Ovary (tissue), 9 donors: ENCODE data around the gene TIPARP. TPM values are rescaled to one million over a fixed set of nuclear protein-coding genes. Genes with fewer than 3 reads are reported as not detected.

Experiments used
- DNase-seq, 5 donors: peaks; one replicate each; pipeline ENCODE4 v3.0.0-alpha.2; 2019 to 2020
- H3K27ac ChIP-seq, 2 donors: fragments of 200-600 bp; one replicate each; pipeline versions ENCODE4 v1.5.1 to v1.8.0; 2019 to 2022
- H3K27me3 ChIP-seq: fragments of 200-600 bp; one replicate; pipeline ENCODE4 v1.8.0; 2022
- H3K36me3 ChIP-seq: fragments of 200-600 bp; sonication (generic); one replicate; pipeline ENCODE4 v1.5.1; 2019
- H3K4me1 ChIP-seq: one replicate; pipeline ENCODE4 v1.8.1; 2013; ENCODE audit warnings: mild to moderate bottlenecking, moderate library complexity; ENCODE audit not compliant: insufficient read depth
- H3K4me3 ChIP-seq: fragments of 200-600 bp; sonication (generic); one replicate; pipeline ENCODE4 v1.5.1; 2017
- H3K9me3 ChIP-seq, 2 donors: fragments of 200-600 bp in 1 of 2; sonication (generic) in 1 of 2; one replicate each; pipeline versions ENCODE4 v1.5.1 to v1.8.1; 2013 to 2019; ENCODE audit warnings: mild to moderate bottlenecking in 1 of 2, moderate library complexity in 1 of 2
- EP300 ChIP-seq: sonication (generic); formaldehyde crosslinking; IDR thresholded peaks from one replicate; pipeline ENCODE4 v1.6.1; 2017; ENCODE audit warnings: antibody characterized with exemption
- POLR2A ChIP-seq: fragments of 450-650 bp; IDR thresholded peaks from one replicate; pipeline ENCODE4 v1.6.1; 2017; ENCODE audit warnings: antibody characterized with exemption, mild to moderate bottlenecking, moderate library complexity
- WGBS, 3 donors: extraction: QIAGEN DNeasy Blood & Tissue Kit in 1 of 3; methylation state at CpG; one replicate each; pipeline versions ENCODE4 v1.1.5 to v1.1.7; 2013 to 2017; 5-methylcytosine and 5-hydroxymethylcytosine counted together
- intact Hi-C, 4 donors: fragments of 100-400 bp; cut with DNase I; formaldehyde crosslinking; loops; one replicate each; pipeline versions ENCODE4 v1.11.0 to v1.15.1; 2022 to 2023
- polyA plus RNA-seq, 2 donors: library from polyadenylated mRNA; stranded (reverse); fragments of 200-250 nt in 1 of 2; fragments of 350-450 nt in 1 of 2; fragmentation: Illumina TruSeq in 1 of 2; extraction: RNeasy Lipid Tissue Mini Kit (QIAGEN cat#74804) in 1 of 2; gene quantifications; one replicate each; pipeline ENCODE4 v1.2.3, GENCODE V29; 2013 to 2014
- total RNA-seq, 7 donors: library from RNA; depleted of rRNA in 2 of 7; stranded (reverse); fragments of >200 nt in 2 of 7; fragmentation: NEBNext Ultra II Directional in 3 of 7; extraction: Animal tissue kit (Norgen Biotek cat#: 25700) in 3 of 7; gene quantifications; one replicate each; pipeline versions ENCODE4 v1.1.0 to v1.2.4, GENCODE V29; 2016 to 2023
- TF ChIP-seq, protein P1 (sequence below), 3 donors: fragments of 450-650 bp in 2 of 3; fragments of 200-600 bp in 1 of 3; IDR thresholded peaks; one replicate each; pipeline versions ENCODE4 v1.5.1 to v1.8.0; 2016 to 2022; ENCODE audit warnings: antibody characterized with exemption in 3 of 3, mild to moderate bottlenecking in 1 of 3
- donor health status: DM: no; HTN: no; CAD: no; lungs with moderate emphysema.
- donor health status: DM: no; HTN: no; CAD: no.
- donor health status: Bipolar disorder and iron deficiency.
- donor health status: DM: yes; HTN: yes; CAD: no.
- donor health status: DM: no; HTN: no; CAD: no.
- donor health status: DM: yes; HTN: yes; CAD: no.

Gene TIPARP
- total and polyA plus RNA-seq, 9 donors, result 11.3 to 109 (median 46.1) TPM

DNA sequence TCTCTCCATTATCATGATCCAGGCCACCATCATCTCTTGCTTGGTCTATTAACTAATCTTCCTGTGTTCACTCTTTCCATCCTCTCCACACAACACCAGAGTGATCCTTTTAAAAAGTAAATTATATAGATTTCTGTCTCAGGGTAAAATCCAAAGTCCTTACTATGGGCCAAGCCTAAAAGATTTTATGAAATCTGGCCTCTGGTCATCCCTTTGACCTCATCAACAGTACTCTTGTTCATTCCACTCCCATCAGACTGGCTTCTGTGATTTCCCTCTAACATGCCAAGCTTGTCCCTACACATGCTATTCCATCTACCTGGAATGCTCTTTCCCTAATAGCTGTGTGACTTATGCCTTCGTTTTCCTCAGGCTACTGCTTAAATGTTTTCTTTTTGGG, 8.3 kb upstream of the TIPARP start:
- intact Hi-C loops, result no loop called here
- Histone ChIP-seq H3K9me3 (no peaks in the 10 kb centered on the region), H3K36me3 (no peaks in the 10 kb centered on the region), H3K4me1 (no peaks in the 10 kb centered on the region), H3K27ac (no peak overlapping the region), H3K27me3 (no peaks in the 10 kb centered on the region), H3K4me3 (no peak overlapping the region)
- 62 to 84% (median 70%) methylated on average over 1 of the region's 1 CpG for whole genome bisulfite sequencing, 3 donors
- TF ChIP-seq EP300 (no peak), POLR2A (no peak)
- TF ChIP-seq, protein P1, sequence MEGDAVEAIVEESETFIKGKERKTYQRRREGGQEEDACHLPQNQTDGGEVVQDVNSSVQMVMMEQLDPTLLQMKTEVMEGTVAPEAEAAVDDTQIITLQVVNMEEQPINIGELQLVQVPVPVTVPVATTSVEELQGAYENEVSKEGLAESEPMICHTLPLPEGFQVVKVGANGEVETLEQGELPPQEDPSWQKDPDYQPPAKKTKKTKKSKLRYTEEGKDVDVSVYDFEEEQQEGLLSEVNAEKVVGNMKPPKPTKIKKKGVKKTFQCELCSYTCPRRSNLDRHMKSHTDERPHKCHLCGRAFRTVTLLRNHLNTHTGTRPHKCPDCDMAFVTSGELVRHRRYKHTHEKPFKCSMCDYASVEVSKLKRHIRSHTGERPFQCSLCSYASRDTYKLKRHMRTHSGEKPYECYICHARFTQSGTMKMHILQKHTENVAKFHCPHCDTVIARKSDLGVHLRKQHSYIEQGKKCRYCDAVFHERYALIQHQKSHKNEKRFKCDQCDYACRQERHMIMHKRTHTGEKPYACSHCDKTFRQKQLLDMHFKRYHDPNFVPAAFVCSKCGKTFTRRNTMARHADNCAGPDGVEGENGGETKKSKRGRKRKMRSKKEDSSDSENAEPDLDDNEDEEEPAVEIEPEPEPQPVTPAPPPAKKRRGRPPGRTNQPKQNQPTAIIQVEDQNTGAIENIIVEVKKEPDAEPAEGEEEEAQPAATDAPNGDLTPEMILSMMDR (IDR thresholded peaks at IDR 0.05), result no peak
- no peak for DNase-seq

GRCh38 chr3:156668073-156668763, 6.2 kb upstream of the TIPARP start:
- WGBS, 3 donors, result 41 to 49% (median 49%) methylated on average over 4 of the region's 4 CpGs
- intact Hi-C loops, result no loop called here
- DNase-seq, result no peak
- H3K9me3 ChIP-seq, result no peaks in the 10 kb centered on the region
- no peaks in the 10 kb centered on the region for H3K4me1 ChIP-seq
- no peak overlapping the region for H3K4me3 ChIP-seq
- no peaks in the 10 kb centered on the region for H3K27me3 ChIP-seq
- no peak overlapping the region for H3K27ac ChIP-seq
- no peaks in the 10 kb centered on the region for H3K36me3 ChIP-seq
- TF ChIP-seq, protein P1 (IDR thresholded peaks at IDR 0.05), result no peak
- TF ChIP-seq POLR2A, result no peak
- no peak for TF ChIP-seq EP300

- H3K27me3 ChIP-seq, result no peaks in the 10 kb centered on the region
- H3K4me1 ChIP-seq, result no peaks in the 10 kb centered on the region
- no peaks in the 10 kb centered on the region for H3K36me3 ChIP-seq
- 88 to 95% (median 90%) methylated on average over 2 of the region's 2 CpGs for whole genome bisulfite sequencing, 3 donors
- intact Hi-C loops, result loop anchor here (5.0 to 10.0 kb wide), 7 partner anchors 118 to 475 kb away; partner anchors contain the start of gene LEKR1 (in 1 of the 4)
- no peak for DNase-seq
- H3K9me3 ChIP-seq, result no peaks in the 10 kb centered on the region
- no peak overlapping the region for H3K4me3 ChIP-seq
- H3K27ac ChIP-seq, result no peak overlapping the region
- TF ChIP-seq EP300 (no peak), POLR2A (no peak)
- TF ChIP-seq, protein P1 (IDR thresholded peaks at IDR 0.05), result no peak
These were observed 4.3 kb upstream of the TIPARP start for GRCh38 chr3:156670077-156670476.

DNA sequence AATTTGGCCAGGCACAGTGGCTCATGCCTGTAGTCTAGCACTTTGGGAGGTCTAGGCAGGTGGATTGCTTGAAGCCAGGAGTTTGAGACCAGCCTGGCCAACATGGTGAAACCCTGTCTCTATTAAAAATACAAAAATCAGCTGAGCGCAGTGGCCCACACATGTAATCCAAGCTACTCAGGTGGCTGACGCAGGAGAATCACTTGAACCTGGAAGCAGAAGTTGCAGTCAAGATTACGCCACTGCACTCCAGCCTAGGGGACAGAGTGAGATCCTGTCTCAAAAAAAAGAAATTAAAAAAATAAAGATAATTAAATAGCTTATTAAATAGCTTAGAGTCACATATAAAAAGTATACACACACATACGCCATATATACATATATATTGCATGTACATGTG, 3.7 kb upstream of the TIPARP start:
- DNase-seq, result no peak
- TF ChIP-seq POLR2A (no peak), EP300 (no peak)
- TF ChIP-seq, protein P1 (IDR thresholded peaks at IDR 0.05), result no peak
- WGBS, 3 donors, result 72 to 73% (median 72%) methylated on average over 4 of the region's 4 CpGs

More for the DNA sequence above, 3.7 kb upstream of the TIPARP start:
- Histone ChIP-seq H3K36me3 (no peaks in the 10 kb centered on the region), H3K4me1 (no peaks in the 10 kb centered on the region), H3K27me3 (no peaks in the 10 kb centered on the region), H3K9me3 (no peaks in the 10 kb centered on the region), H3K27ac (no peak overlapping the region), H3K4me3 (no peak overlapping the region)
- intact Hi-C loops, result loop anchor here (5.0 to 10.0 kb wide), 7 partner anchors 118 to 474 kb away; partner anchors contain the start of gene LEKR1 (in 1 of the 4)
